Stimulated activated CD4-positive, alpha-beta T cell treated with anti-CD3 and anti-CD28 coated beads, Interleukin-12 subunit alpha, Interleukin-12 subunit beta, amount 100 ng/mL, for 4 hours (primary cell): ENCODE measurements around the gene RPL3.
"Not testable (repeated sequence)": the region's sequence is repeated elsewhere in the genome, so short reads cannot be mapped to it uniquely, and the experiment has no call there.

Source experiments
- DNase-seq: peaks from one replicate; pipeline ENCODE4 v3.0.0-alpha.2; 2020

RPL3 gene

GRCh38 chr22:39319284-39320022, at the start of gene RPL3:
TSS of gene RPL3 (minus strand) at chr22:39319623. CDS start at chr22:39319597, 26 bp downstream.
- peak; percentile 97 for DNase-seq

GRCh38 chr22:39369186-39369585, 49.8 kb upstream of the RPL3 start:
- DNase-seq = no peak

- DNase-seq = no peak
These were observed 49.1 kb upstream of the RPL3 start for GRCh38 chr22:39368461-39368911.

- DNase-seq = no peak
These were observed 47.6 kb upstream of the RPL3 start for GRCh38 chr22:39367035-39367434.

GRCh38 chr22:39365492-39365780, 46.0 kb upstream of the RPL3 start:
- DNase-seq = no peak

- DNase-seq = no peak
These were observed 45.5 kb upstream of the RPL3 start for GRCh38 chr22:39364714-39365491.

GRCh38 chr22:39363751-39364515, 44.5 kb upstream of the RPL3 start:
- no peak for DNase-seq

GRCh38 chr22:39362932-39363331, 43.5 kb upstream of the RPL3 start:
- DNase-seq = no peak

- DNase-seq = no peak
These were observed 42.8 kb upstream of the RPL3 start for GRCh38 chr22:39362271-39362670.

GRCh38 chr22:39361496-39361895, 42.1 kb upstream of the RPL3 start:
- DNase-seq = no peak

- DNase-seq = no peak
These were observed 41.4 kb upstream of the RPL3 start for GRCh38 chr22:39360674-39361413.

GRCh38 chr22:39360242-39360641, 40.8 kb upstream of the RPL3 start:
- no peak for DNase-seq

GRCh38 chr22:39359659-39360195, 40.3 kb upstream of the RPL3 start:
- no peak for DNase-seq

GRCh38 chr22:39358197-39358596, 38.8 kb upstream of the RPL3 start:
- DNase-seq = not testable (repeated sequence)

- not testable (repeated sequence) for DNase-seq
These were observed 38.0 kb upstream of the RPL3 start for GRCh38 chr22:39357110-39358108.

- DNase-seq = no peak
These were observed 37.0 kb upstream of the RPL3 start for GRCh38 chr22:39356464-39356863.

GRCh38 chr22:39355805-39356204, 36.4 kb upstream of the RPL3 start:
- not testable (repeated sequence) for DNase-seq

GRCh38 chr22:39355080-39355479, 35.7 kb upstream of the RPL3 start:
- no peak for DNase-seq

- DNase-seq = no peak
These were observed 33.9 kb upstream of the RPL3 start for GRCh38 chr22:39353346-39353745.

- DNase-seq = no peak
These were observed 33.0 kb upstream of the RPL3 start for GRCh38 chr22:39352306-39352891.

GRCh38 chr22:39351689-39352214, 32.3 kb upstream of the RPL3 start:
- DNase-seq = no peak
